ENCODE results near the gene JHY.
A peak's percentile ranks its signal among the peaks of the same experiment; 100 is the strongest.
"Not testable (repeated sequence)": the region's sequence is repeated elsewhere in the genome, so short reads cannot be mapped to it uniquely, and the experiment has no call there.

Gene JHY

GRCh38 chr11:122882189-122882856, at the start of gene JHY:
TSS of gene JHY (plus strand) at chr11:122882759. CDS start at chr11:122885850, 3,091 bp downstream.
- no peak for DNase-seq (ENCODE audit: low spot score)

GRCh38 chr11:122833846-122834464, 48.6 kb upstream of the JHY start:
- DNase-seq (ENCODE audit: low spot score) = no peak

GRCh38 chr11:122836916-122837315, 45.6 kb upstream of the JHY start:
- no peak for DNase-seq (ENCODE audit: low spot score)

DNA sequence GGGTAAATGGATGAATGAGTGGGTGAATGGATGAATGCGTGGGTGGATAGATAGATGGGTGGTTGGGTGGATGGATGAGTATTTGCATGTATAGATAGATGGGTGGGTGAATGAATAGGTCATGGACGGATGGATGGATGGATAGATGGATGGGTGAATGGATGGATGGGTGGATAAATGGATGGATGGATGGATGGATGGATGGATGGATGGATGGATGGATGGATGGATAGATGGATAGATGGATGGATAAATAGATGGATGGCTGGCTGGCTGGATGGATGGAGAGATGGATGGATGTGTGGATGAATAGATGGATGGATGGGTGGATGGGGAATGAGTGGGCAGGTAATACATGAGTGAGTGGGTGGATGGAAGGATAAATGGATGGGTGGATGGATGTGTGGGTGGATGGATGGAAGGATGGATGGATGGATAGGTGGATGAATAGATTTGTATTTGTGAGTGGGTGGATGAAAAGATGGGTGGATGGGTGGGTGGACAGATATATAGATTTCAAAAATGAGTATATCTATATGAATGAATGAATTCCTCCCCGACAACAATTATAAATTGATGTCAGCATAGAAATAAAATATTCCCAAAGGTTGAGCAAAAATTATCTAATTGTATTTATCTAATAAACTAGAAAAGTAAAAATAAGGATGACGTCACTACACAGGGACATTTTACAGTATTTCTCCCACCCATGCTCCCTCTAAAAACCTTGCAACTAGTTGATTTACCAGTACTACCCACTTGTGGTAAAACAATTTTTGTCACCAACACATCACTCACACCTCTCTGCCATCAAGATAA, 44.8 kb upstream of the JHY start:
- DNase-seq (ENCODE audit: low spot score) = no peak

DNA sequence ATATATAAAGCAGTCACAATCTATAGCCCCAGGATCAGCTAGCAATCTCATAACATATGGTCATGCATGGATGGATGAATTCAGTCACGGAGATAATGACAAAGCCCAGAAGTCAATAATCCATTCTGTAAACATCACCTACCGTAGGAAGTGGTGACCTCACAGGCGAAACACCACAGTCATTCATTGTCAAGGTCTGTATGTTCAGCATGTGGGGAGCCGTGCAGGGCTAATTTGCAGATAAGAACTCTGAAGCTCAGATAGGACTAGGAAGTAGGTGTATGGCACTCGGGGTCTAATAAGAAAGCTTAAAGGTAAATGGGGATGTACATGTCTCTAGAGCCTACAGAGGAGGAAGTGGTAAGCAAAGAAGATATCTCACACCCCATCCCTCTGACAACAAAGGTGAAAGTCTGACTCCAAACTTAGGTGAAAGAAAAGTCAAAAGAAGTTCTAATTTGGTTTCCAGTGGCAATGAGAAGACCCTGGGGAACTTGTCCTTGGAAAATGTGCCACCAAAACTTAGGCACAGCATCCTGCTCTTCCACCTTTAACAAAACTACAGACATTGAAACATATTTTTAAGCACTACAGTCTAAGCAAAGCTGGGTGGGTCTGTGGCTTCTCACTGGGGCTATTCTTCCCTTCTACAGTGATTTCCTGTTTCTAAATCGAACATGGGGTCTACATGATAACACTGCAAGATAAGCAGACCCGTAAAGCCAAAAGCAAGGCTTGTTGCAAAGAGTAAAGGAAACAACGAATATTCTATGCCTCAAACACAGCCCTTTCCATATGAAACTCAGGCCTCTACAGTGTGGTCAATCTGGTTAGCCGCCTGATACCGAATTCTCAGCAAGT, 39.0 kb upstream of the JHY start:
- DNase-seq (ENCODE audit: low spot score) = no peak

- no peak for DNase-seq (ENCODE audit: low spot score)
These were observed 35.1 kb upstream of the JHY start for GRCh38 chr11:122847466-122847865.

- no peak for DNase-seq (ENCODE audit: low spot score)
These were observed 34.4 kb upstream of the JHY start for GRCh38 chr11:122848186-122848585.

DNA sequence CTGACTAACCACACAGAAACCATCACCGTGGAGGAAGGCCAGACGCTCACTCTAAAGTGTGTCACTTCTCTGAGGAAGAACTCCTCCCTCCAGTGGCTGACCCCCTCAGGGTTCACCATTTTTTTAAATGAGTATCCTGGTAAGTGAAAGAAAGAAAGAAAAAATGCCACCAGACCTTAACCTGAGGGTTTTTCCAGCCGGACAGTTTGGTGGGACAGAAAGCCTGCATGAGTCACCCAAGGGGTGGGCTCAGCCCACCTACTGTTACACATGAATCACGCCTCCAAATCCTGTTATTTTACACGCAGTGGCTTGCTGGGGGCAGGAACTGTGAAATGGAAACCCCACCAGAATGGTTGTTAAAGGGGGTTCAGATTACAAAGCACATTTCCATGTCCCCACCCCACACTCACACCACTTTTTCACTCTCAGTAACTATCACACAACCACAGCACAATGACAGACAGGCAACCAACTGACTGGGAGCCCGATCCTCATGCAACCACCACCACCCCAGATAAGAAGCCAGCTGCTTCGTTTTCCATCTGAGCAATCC, 32.4 kb upstream of the JHY start:
- DNase-seq (ENCODE audit: low spot score) = no peak

DNA sequence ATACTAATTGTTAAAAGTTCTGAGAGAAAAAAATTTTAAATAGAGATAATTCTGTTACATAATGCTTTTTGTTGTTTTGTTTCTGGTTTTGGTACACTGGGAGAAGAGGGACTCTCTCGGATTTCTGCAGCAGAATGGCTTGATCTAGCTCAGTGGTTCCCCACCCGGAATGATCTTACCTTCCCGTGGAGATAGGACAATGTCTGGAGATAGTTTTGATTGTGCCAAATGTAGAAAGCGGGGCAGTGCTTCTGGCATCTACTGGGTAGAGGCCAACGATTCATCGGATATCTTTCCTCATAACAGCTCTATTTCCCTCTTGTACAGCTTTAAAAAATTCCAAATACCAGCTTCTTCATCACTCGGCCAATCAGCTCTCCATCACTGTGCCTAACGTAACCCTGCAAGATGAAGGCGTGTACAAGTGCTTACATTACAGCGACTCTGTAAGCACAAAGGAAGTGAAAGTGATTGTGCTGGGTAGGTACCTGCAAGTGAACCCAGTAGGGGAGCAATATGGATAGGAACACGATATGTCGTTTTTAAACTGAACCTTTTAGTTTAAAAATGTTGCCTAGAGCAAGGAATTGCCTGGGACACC, 31.1 kb upstream of the JHY start:
- no peak for DNase-seq (ENCODE audit: low spot score)

GRCh38 chr11:122852074-122852795, 30.3 kb upstream of the JHY start:
- DNase-seq (ENCODE audit: low spot score) = no peak

- no peak for DNase-seq (ENCODE audit: low spot score)
These were observed 29.8 kb upstream of the JHY start for GRCh38 chr11:122852796-122853160.

DNA sequence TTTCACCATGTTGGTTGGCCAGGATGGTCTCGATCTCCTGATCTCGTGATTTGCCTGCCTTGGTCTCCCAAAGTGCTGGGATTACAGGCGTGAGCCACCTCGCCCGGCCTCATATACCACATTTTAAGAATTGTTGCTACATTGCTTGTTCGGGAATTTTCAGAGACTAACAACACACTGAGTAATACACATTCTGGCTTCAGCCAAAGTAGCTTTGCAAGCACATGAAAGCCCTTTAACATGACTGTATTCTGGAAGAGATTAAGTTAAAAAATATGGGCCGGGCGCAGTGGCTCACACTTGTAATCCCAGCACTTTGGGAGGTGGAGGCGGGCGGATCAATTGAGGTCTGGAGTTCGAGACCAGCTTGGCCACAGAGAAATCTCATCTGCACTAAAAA, 29.3 kb upstream of the JHY start:
- no peak for DNase-seq (ENCODE audit: low spot score)

GRCh38 chr11:122853971-122854446, 28.6 kb upstream of the JHY start:
- DNase-seq (ENCODE audit: low spot score) = peak; percentile 35

DNA sequence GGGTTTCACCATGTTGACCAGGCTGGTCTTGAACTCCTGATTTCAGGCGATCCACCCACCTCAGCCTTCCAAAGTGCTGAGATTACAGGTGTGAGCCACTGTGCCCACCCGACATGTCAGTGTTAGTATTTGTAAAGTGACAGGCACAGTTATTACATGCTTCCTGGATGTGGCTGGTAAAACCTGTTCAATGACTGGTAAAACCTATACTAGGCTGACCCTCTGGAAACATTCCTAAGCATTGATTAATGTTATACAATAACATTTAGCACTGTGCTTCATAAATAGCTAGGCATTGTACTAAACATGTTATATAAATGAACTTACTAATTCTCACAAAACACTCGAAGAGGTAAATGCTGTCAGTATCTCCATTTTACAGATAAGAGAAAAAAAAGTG, 20.9 kb upstream of the JHY start:
- no peak for DNase-seq (ENCODE audit: low spot score)

GRCh38 chr11:122862091-122862490, 20.5 kb upstream of the JHY start:
- no peak for DNase-seq (ENCODE audit: low spot score)

DNA sequence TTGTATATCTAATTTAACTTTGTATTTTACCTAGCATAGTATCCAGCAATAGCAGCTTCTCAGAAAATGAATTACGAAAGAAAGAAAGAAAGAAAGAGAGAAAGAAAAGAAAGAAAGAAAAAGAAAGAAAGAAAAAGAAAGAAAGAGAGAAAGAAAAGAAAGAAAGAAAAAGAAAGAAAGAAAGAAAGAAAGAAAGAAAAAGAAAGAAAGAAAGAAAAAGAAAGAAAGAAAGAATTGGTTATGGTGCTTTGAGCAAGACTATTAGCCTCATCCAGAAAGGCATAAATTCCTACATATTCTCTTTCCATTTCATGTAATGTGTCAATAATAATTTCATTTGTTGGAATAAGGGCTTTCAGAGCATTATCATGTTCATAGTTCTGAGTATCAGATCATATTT, 19.4 kb upstream of the JHY start:
- DNase-seq (ENCODE audit: low spot score) = not testable (repeated sequence)

- no peak for DNase-seq (ENCODE audit: low spot score)
These were observed 18.7 kb upstream of the JHY start for GRCh38 chr11:122863704-122864326.

GRCh38 chr11:122864386-122865115, 18.0 kb upstream of the JHY start:
- DNase-seq (ENCODE audit: low spot score) = no peak

- no peak for DNase-seq (ENCODE audit: low spot score)
These were observed 12.9 kb upstream of the JHY start for GRCh38 chr11:122869622-122870021.

DNA sequence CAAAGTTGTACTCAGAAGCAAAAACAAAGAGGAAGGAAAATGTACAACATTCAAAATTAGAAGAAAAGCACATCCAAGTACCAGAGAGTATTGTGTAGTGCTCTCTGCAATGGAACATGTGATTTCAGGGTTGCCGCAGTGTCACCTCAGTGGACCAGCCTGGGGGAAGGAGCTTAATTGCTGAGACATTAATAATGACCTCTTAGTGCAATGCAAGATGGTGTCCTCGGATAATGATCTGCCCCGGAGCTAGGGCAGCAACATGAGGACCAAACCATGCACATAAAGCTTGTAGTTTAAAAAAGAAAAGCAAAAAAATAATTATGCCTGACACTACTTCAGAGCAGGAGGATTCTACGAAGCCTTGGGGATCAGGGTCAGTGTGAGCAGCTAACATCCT, 11.3 kb upstream of the JHY start:
- no peak for DNase-seq (ENCODE audit: low spot score)

Data from HuH-7.5 (cell line).